ENCODE measurements around the gene BAIAP2L1.

DNA sequence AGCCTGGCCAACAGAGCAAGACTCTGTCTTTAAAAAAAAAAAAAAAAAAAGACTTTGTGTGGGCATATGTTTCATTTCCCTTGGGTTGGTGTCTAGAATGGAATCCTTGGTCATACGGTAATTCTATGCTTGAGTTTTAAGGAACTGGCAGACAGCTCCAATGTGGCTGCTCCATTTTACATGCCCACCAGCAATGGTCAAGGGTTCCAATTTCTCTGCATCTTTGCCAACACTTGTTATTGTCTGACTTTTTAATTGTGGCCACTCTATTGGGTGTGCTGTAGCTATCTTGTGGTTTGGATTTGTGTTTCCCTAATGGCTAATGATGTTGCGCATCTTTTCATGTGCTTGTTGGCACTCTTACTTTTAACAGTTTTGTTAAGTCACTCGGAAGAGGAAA, 61.8 kb downstream of the BAIAP2L1 start:
- TF ChIP-seq, protein P1, sequence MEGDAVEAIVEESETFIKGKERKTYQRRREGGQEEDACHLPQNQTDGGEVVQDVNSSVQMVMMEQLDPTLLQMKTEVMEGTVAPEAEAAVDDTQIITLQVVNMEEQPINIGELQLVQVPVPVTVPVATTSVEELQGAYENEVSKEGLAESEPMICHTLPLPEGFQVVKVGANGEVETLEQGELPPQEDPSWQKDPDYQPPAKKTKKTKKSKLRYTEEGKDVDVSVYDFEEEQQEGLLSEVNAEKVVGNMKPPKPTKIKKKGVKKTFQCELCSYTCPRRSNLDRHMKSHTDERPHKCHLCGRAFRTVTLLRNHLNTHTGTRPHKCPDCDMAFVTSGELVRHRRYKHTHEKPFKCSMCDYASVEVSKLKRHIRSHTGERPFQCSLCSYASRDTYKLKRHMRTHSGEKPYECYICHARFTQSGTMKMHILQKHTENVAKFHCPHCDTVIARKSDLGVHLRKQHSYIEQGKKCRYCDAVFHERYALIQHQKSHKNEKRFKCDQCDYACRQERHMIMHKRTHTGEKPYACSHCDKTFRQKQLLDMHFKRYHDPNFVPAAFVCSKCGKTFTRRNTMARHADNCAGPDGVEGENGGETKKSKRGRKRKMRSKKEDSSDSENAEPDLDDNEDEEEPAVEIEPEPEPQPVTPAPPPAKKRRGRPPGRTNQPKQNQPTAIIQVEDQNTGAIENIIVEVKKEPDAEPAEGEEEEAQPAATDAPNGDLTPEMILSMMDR (IDR thresholded peaks at IDR 0.05) = no peak
- TF ChIP-seq POLR2A (IDR thresholded peaks at IDR 0.05) (no peak), POLR2AphosphoS5 (IDR thresholded peaks at IDR 0.05) (no peak)

Data from transverse colon (tissue), 4 donors.